Thyroid gland (tissue), 4 donors: Measurements from ENCODE around the gene DDX54.

ENCODE experiments used
- POLR2A ChIP-seq, 2 donors: fragments of 450-650 bp; IDR thresholded peaks; one replicate each; pipeline ENCODE4 v1.6.1; 2017; ENCODE audit warnings: antibody characterized with exemption in 2 of 2, mild to moderate bottlenecking in 2 of 2, moderate library complexity in 1 of 2
- TF ChIP-seq, protein P1 (sequence below), 6 experiments: fragments of 200-600 bp in 3 of 6; fragments of 450-650 bp in 3 of 6; sonication (generic) in 3 of 6; IDR thresholded peaks; one replicate each; pipeline ENCODE4 v1.5.1; 2016 to 2019; ENCODE audit warnings: antibody characterized with exemption in 6 of 6, mild to moderate bottlenecking in 2 of 6, inconsistent platforms in 1 of 6, moderate library complexity in 1 of 6

DNA sequence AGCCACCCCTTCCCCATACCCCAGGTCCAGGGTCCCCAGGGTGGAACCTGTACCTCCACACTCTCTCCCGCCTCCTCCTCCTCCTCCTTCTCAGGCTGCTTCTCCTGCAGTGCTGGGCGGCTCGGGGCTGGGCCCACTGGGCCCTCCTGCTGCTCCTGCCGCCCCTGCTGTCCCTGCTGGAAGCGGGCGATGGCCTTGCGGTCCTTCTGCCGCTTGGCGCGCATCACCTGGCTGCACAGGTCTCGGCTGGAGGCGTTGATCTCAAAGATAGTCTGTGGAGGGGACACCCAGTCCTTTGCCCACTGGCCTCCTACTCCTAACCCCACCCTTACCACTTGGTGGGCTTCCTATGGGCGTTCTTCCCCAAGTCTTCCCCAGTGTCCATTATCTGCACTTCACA lies 21.3 kb downstream of the DDX54 start:
- TF ChIP-seq, protein P1, sequence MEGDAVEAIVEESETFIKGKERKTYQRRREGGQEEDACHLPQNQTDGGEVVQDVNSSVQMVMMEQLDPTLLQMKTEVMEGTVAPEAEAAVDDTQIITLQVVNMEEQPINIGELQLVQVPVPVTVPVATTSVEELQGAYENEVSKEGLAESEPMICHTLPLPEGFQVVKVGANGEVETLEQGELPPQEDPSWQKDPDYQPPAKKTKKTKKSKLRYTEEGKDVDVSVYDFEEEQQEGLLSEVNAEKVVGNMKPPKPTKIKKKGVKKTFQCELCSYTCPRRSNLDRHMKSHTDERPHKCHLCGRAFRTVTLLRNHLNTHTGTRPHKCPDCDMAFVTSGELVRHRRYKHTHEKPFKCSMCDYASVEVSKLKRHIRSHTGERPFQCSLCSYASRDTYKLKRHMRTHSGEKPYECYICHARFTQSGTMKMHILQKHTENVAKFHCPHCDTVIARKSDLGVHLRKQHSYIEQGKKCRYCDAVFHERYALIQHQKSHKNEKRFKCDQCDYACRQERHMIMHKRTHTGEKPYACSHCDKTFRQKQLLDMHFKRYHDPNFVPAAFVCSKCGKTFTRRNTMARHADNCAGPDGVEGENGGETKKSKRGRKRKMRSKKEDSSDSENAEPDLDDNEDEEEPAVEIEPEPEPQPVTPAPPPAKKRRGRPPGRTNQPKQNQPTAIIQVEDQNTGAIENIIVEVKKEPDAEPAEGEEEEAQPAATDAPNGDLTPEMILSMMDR (IDR thresholded peaks at IDR 0.05) = no peak
- no peak for TF ChIP-seq POLR2A (IDR thresholded peaks at IDR 0.05)
